ENCODE results near the gene MTCH2. TPM values are rescaled to one million over a fixed set of nuclear protein-coding genes. Genes with fewer than 3 reads are reported as not detected.

The MTCH2 gene
- total RNA-seq = 98.7 TPM

DNA sequence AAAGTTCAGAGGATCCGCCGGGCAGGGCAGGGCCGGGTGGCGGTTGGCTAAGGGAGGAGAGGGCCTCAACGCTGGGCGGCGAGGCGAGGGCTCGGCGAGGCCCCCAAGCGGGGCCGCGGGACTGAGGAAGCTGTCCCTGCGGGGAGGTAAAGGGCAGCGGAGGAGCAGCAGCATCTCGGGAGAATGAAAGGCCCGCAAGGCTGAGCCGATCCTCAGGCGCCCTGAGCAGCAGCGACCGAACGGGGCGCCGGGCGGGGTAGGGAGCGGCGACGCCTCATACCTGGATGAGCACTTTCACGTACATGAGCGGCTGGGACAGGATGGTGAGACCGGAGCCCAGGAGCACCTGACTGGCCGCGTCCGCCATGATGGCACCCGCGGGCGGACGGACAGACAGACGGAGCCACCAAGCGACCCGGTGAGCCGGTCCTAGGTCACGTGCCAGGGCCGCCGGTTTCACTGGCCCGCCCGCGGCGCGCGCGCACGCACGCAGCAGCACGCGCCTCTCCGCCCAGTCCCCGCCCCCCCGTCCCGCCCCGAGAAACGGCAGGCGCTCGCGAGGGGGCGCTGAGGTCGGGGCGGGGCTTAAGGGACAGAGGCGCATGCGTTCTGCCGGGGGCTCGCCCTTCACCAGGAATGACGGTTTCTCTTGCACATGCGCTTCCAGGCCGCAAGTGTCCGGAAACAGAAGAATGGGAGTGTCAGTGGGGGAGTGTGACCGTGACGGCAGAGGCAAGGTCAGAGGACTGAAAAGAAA is at the start of gene MTCH2:
Gene MTCH2, minus strand, starts transcription at position 461 of the 757 bp plus-strand sequence. Its CDS starts 94 bp downstream, at position 367.

DNA sequence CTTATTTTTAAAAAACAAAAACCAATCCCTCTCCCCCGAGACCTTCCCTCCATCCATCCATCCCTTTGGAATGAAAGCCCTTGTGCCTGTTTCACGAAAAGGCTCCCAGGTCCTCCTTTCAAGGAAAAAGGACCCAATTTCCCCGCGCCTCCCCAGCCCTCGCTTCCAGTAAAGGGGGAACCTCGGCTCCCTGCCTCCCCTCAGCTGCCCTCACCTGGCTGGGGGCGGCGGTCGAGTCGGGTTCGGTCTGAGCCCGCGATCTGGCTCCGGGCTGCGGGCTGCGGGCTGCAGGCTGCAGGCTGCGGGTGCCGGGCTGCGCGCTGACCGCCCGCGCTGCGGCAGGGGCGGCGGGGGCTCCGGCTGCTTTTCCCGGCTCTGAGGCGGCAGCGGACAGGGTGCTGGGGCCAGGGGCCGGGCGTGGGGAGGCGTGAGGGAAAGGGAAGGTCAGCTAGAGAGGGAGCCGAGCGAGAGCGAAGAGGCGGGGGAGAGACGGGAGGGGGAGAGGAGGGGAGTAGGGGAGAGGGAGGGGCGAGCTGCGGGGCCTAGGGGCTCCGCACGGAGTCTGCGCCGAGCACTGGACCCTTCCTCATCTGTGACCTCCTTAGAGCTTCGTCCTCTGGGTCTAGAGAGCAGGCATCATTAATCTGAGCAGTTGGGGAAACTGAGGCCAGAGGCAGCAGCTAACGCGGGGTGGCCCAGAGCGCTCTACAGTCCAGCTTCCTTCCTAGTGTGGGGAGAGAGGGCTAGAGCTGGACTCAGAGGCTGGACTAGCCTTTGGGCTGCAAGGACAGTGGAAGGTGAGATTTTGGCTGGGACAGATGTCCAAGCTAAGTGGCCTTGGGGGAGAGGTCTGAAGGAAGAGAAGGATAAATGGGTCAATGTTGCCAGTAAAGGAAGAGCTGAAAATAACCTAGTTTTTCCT is 48.2 kb downstream of the MTCH2 start, which contains the start of gene C1QTNF4:
Gene C1QTNF4, minus strand, starts transcription at position 478 of the 922 bp plus-strand sequence. CDS start 3,601 bp downstream, outside the sequence.

DNA sequence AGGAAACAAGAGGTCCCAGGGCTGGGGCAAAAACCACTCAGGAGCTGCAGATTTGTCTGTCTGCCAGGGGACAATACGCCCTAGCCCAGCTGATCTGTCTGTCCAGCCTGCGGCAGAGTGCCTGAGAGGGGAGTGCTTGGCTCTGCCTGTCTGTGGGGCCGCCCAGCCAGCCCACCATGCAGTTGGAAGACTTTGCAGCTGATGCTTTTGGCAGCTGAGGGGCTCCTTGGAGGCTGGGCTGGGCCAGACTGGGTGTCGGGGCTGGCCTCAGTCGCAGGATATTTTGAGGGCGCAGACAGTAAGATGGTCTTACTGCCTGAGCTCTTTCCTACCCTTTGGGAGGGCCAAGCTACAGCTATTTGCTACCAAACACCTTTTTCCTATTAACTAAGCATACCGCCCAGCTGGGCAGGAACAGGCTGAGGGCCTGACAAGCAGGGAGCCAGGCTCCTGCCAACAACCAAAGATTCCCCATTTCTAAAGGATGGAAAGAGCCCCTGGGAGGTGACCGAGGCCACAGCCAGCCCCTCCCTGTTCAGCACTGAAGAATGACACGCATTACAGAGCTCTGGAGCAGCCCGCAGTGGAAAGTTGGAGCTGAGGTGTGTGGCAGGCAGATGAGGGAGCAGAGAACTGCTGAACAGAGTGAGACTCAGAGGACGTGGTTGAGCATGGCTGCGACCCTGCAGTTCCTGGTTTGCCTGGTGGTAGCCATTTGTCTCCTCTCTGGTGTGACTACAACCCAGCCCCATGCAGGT is 56.1 kb downstream of the MTCH2 start, which contains the start of gene FAM180B:
Gene FAM180B, plus strand, starts transcription at position 581 of the 758 bp plus-strand sequence. Its CDS starts 91 bp downstream, at position 672.

DNA sequence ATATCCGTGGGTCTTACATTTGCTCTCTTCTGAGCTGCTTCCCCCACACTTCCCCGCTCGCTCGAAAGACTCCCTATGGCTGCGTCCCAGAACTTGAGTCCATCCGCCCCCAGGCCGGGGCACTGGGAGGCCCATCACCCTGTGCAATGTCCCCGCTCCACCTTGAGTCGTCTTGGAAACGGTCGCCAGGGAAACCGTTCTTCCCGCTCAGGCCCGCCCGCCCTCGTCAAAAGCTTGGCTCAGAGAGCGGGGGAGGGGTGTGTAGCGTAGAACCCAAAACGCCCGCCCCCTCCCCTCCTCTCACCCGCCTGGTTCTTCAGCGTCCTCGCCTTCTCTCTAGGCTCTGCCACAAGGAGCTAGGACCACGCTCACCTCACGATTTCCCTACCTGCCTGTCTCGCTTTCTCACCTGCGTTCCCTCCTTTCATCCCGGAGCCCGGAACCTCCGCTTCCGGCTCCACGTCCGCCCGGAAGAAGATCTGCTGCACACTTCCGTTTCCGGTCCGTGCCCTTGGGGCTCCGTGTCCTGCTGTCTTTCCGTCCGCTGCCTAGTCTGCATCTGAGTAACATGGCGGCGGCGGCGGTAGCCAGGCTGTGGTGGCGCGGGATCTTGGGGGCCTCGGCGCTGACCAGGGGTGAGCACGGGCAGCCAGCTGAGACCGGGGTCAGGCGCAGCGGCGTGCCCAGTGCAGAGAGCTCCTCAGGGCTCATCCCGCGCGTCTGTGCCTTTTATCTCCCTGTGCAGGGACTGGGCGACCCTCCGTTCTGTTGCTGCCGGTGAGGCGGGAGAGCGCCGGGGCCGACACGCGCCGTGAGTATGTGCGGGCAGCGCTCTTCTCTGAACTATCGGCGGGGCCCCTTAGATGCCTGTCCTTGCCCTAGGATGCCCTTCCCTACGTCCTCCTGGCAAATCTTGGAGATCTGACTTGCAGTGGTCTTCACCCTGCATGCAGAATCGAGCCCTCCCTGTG is 63.5 kb downstream of the MTCH2 start, which contains the start of the genes KBTBD4 and NDUFS3:
Gene KBTBD4, minus strand, starts transcription at position 447 of the 971 bp plus-strand sequence. Its CDS starts 19 bp downstream, at position 428.
Gene NDUFS3, plus strand, starts transcription at position 551 of the 971 bp plus-strand sequence. Its CDS starts 18 bp downstream, at position 569.

Small RNAs within 50 kb of the gene (small RNA-seq; reads per million reads assigned to genes)
- gene RNU5E-10P = 0.08 reads per million

Other genes with a start within 250 kb of the MTCH2 start
- gene SLC39A13, start 234.0 kb downstream of the MTCH2 start, total RNA-seq = 12.5 TPM
- 108 TPM for gene PSMC3, start 216.1 kb downstream of the MTCH2 start, total RNA-seq
- gene RAPSN, start 193.4 kb downstream of the MTCH2 start, total RNA-seq = not detected
- 188 TPM for gene CELF1, start 89.4 kb downstream of the MTCH2 start, total RNA-seq
- gene PTPMT1, start 77.0 kb downstream of the MTCH2 start, total RNA-seq = 29.5 TPM
- 32.3 TPM for gene KBTBD4, start 63.6 kb downstream of the MTCH2 start, total RNA-seq
- gene NDUFS3, start 63.5 kb downstream of the MTCH2 start, total RNA-seq = 59.7 TPM
- gene FAM180B, start 55.9 kb downstream of the MTCH2 start, total RNA-seq = not detected
- gene C1QTNF4, start 48.1 kb downstream of the MTCH2 start, total RNA-seq = 33.2 TPM
- gene AGBL2, start 72.8 kb upstream of the MTCH2 start, total RNA-seq = 1.8 TPM
- 92.0 TPM for gene FNBP4, start 124.8 kb upstream of the MTCH2 start, total RNA-seq
- 59.7 TPM for gene NUP160, start 205.8 kb upstream of the MTCH2 start, total RNA-seq